Vagina (tissue), 2 donors: ENCODE measurements around the gene ARHGAP44.

ENCODE experiments used
- POLR2A ChIP-seq, 2 donors: fragments of 450-650 bp; IDR thresholded peaks; one replicate each; pipeline ENCODE4 v1.6.1; 2017; ENCODE audit warnings: antibody characterized with exemption in 2 of 2, mild to moderate bottlenecking in 2 of 2, moderate library complexity in 2 of 2
- POLR2AphosphoS5 ChIP-seq, 2 donors: sonication (generic); formaldehyde crosslinking; IDR thresholded peaks; one replicate each; pipeline ENCODE4 v1.9.0; 2017; ENCODE audit warnings: antibody characterized with exemption in 2 of 2, mild to moderate bottlenecking in 2 of 2, low read depth in 1 of 2; ENCODE audit not compliant: insufficient read depth in 1 of 2
- TF ChIP-seq, protein P1 (sequence below), 3 experiments: fragments of 450-650 bp in 2 of 3; fragments of 200-600 bp in 1 of 3; sonication (generic) in 1 of 3; IDR thresholded peaks; one replicate each; pipeline ENCODE4 v1.5.1; 2017 to 2019; ENCODE audit warnings: antibody characterized with exemption in 3 of 3, mild to moderate bottlenecking in 2 of 3, moderate library complexity in 2 of 3

- TF ChIP-seq, protein P1, sequence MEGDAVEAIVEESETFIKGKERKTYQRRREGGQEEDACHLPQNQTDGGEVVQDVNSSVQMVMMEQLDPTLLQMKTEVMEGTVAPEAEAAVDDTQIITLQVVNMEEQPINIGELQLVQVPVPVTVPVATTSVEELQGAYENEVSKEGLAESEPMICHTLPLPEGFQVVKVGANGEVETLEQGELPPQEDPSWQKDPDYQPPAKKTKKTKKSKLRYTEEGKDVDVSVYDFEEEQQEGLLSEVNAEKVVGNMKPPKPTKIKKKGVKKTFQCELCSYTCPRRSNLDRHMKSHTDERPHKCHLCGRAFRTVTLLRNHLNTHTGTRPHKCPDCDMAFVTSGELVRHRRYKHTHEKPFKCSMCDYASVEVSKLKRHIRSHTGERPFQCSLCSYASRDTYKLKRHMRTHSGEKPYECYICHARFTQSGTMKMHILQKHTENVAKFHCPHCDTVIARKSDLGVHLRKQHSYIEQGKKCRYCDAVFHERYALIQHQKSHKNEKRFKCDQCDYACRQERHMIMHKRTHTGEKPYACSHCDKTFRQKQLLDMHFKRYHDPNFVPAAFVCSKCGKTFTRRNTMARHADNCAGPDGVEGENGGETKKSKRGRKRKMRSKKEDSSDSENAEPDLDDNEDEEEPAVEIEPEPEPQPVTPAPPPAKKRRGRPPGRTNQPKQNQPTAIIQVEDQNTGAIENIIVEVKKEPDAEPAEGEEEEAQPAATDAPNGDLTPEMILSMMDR (IDR thresholded peaks at IDR 0.05), result no peak
- TF ChIP-seq POLR2AphosphoS5 (IDR thresholded peaks at IDR 0.05; ENCODE audit: insufficient read depth in 1 of 2, low read depth in 1 of 2), result no peak
- TF ChIP-seq POLR2A (IDR thresholded peaks at IDR 0.05), result no peak
Observed at GRCh38 chr17:12865769-12866168, 76.5 kb downstream of the ARHGAP44 start.
